Stomach smooth muscle (tissue), 2 donors: Measurements from ENCODE around the gene CR2.

Experiments
- H3K27ac ChIP-seq: one replicate; pipeline ENCODE4 v1.7.0; 2013; ENCODE audit warnings: mild to moderate bottlenecking, low read length, inconsistent platforms
- H3K27me3 ChIP-seq, 2 donors: one replicate each; pipeline ENCODE4 v1.7.0; 2013; ENCODE audit warnings: low read length in 2 of 2; ENCODE audit not compliant: insufficient read depth in 2 of 2, control insufficient read depth in 1 of 2
- H3K36me3 ChIP-seq, 2 donors: one replicate each; pipeline ENCODE4 v1.7.0; 2013; ENCODE audit warnings: low read length in 2 of 2; ENCODE audit not compliant: control insufficient read depth in 2 of 2, insufficient read depth in 2 of 2
- H3K4me1 ChIP-seq: one replicate; pipeline ENCODE4 v1.7.0; 2013; ENCODE audit warnings: low read length; ENCODE audit not compliant: control insufficient read depth, insufficient read depth
- H3K4me3 ChIP-seq, 2 donors: one replicate each; pipeline ENCODE4 v1.7.0; 2013; ENCODE audit warnings: low read length in 2 of 2
- H3K9ac ChIP-seq, 2 donors: one replicate each; pipeline ENCODE4 v1.7.0; 2013; ENCODE audit warnings: low read length in 2 of 2, mild to moderate bottlenecking in 1 of 2
- H3K9me3 ChIP-seq, 2 donors: one replicate each; pipeline ENCODE4 v1.7.0; 2013; ENCODE audit warnings: low read length in 2 of 2; ENCODE audit not compliant: control insufficient read depth in 2 of 2
- donor health status: healthy.
- donor health status: Pancreatic carcinoma.

CR2 gene

GRCh38 chr1:207454046-207454964 is at the start of gene CR2:
Gene CR2, plus strand, starts transcription at chr1:207454328. Its CDS starts 91 bp downstream, at chr1:207454419.
- no peaks in the 10 kb centered on the region for H3K36me3 ChIP-seq
- no peak within 1 kb of the TSS for H3K9ac ChIP-seq
- H3K4me1 ChIP-seq: peaks cover 9% of the 10 kb centered on the region
- no peaks in the 10 kb centered on the region for H3K9me3 ChIP-seq
- peak within 1 kb of the TSS; percentile 17 to 63 for H3K4me3 ChIP-seq
- H3K27me3 ChIP-seq: peaks cover 21 to 39% of the 10 kb centered on the region in 2 donors
- no peak within 1 kb of the TSS for H3K27ac ChIP-seq

- Histone ChIP-seq H3K4me1 (no peaks in the 10 kb centered on the region), H3K36me3 (no peaks in the 10 kb centered on the region), H3K4me3 (no peak overlapping the region), H3K27ac (no peak overlapping the region), H3K9ac (no peak overlapping the region), H3K9me3 (no peaks in the 10 kb centered on the region), H3K27me3 (no peaks in the 10 kb centered on the region)
Measured at GRCh38 chr1:207404849-207405525, 49.1 kb upstream of the CR2 start.

GRCh38 chr1:207405814-207406213 is 48.3 kb upstream of the CR2 start:
- no peaks in the 10 kb centered on the region for H3K36me3 ChIP-seq
- no peaks in the 10 kb centered on the region for H3K4me1 ChIP-seq
- H3K9me3 ChIP-seq: no peaks in the 10 kb centered on the region
- H3K27ac ChIP-seq: no peak overlapping the region
- H3K9ac ChIP-seq: no peak overlapping the region
- H3K4me3 ChIP-seq: no peak overlapping the region
- no peaks in the 10 kb centered on the region for H3K27me3 ChIP-seq

- Histone ChIP-seq H3K4me1 (no peaks in the 10 kb centered on the region), H3K9me3 (no peaks in the 10 kb centered on the region), H3K27ac (no peak overlapping the region), H3K4me3 (no peak overlapping the region), H3K27me3 (no peaks in the 10 kb centered on the region), H3K36me3 (no peaks in the 10 kb centered on the region), H3K9ac (no peak overlapping the region)
Measured at GRCh38 chr1:207407655-207408260, 46.4 kb upstream of the CR2 start.

GRCh38 chr1:207412845-207413244 is 41.3 kb upstream of the CR2 start:
- H3K9ac ChIP-seq: no peak overlapping the region
- H3K4me3 ChIP-seq: no peak overlapping the region
- no peak overlapping the region for H3K27ac ChIP-seq
- no peaks in the 10 kb centered on the region for H3K27me3 ChIP-seq
- H3K9me3 ChIP-seq: no peaks in the 10 kb centered on the region
- H3K36me3 ChIP-seq: no peaks in the 10 kb centered on the region
- H3K4me1 ChIP-seq: no peaks in the 10 kb centered on the region

- Histone ChIP-seq H3K27ac (no peak overlapping the region), H3K9ac (no peak overlapping the region)
Measured at GRCh38 chr1:207414606-207415108, 39.5 kb upstream of the CR2 start.

GRCh38 chr1:207417076-207417475 is 37.1 kb upstream of the CR2 start:
- no peaks in the 10 kb centered on the region for H3K4me1 ChIP-seq
- no peaks in the 10 kb centered on the region for H3K36me3 ChIP-seq
- H3K9me3 ChIP-seq: peaks cover 0 to 5% of the 10 kb centered on the region in 2 donors
- no peak overlapping the region for H3K9ac ChIP-seq
- H3K27ac ChIP-seq: no peak overlapping the region
- H3K27me3 ChIP-seq: no peaks in the 10 kb centered on the region
- H3K4me3 ChIP-seq: no peak overlapping the region

More at GRCh38 chr1:207414606-207415108, 39.5 kb upstream of the CR2 start:
- Histone ChIP-seq H3K4me1 (no peaks in the 10 kb centered on the region), H3K9me3 (no peaks in the 10 kb centered on the region), H3K27me3 (no peaks in the 10 kb centered on the region), H3K36me3 (no peaks in the 10 kb centered on the region), H3K4me3 (no peak overlapping the region)

GRCh38 chr1:207418351-207418750 is 35.8 kb upstream of the CR2 start:
- Histone ChIP-seq H3K4me1 (no peaks in the 10 kb centered on the region), H3K36me3 (no peaks in the 10 kb centered on the region), H3K27me3 (no peaks in the 10 kb centered on the region), H3K27ac (no peak overlapping the region), H3K4me3 (no peak overlapping the region), H3K9me3 (peaks cover 0 to 5% of the 10 kb centered on the region in 2 donors), H3K9ac (no peak overlapping the region)

GRCh38 chr1:207420109-207420508 is 34.0 kb upstream of the CR2 start:
- H3K4me1 ChIP-seq: no peaks in the 10 kb centered on the region
- no peak overlapping the region for H3K27ac ChIP-seq
- H3K4me3 ChIP-seq: no peak overlapping the region
- H3K36me3 ChIP-seq: no peaks in the 10 kb centered on the region
- H3K9me3 ChIP-seq: peaks cover 0 to 5% of the 10 kb centered on the region in 2 donors
- H3K27me3 ChIP-seq: peaks cover 0 to 2% of the 10 kb centered on the region in 2 donors
- no peak overlapping the region for H3K9ac ChIP-seq

- H3K4me1 ChIP-seq: no peaks in the 10 kb centered on the region
- no peak overlapping the region for H3K4me3 ChIP-seq
- H3K27me3 ChIP-seq: peaks cover 0 to 2% of the 10 kb centered on the region in 2 donors
Measured at GRCh38 chr1:207421078-207421477, 33.0 kb upstream of the CR2 start.

More at GRCh38 chr1:207421078-207421477, 33.0 kb upstream of the CR2 start:
- Histone ChIP-seq H3K27ac (no peak overlapping the region), H3K9me3 (peaks cover 0 to 5% of the 10 kb centered on the region in 2 donors), H3K9ac (no peak overlapping the region), H3K36me3 (no peaks in the 10 kb centered on the region)
